Retina (tissue), 1 donor: ENCODE data around the gene PDXDC1.
A peak's percentile ranks its signal among the peaks of the same experiment; 100 is the strongest.
"Not testable (repeated sequence)": the region's sequence is repeated elsewhere in the genome, so short reads cannot be mapped to it uniquely, and the experiment has no call there.

Source experiments
- DNase-seq: peaks from one replicate; pipeline ENCODE4 v3.0.0-alpha.2; 2016

PDXDC1 gene

GRCh38 chr16:15071916-15072769, 97.3 kb downstream of the PDXDC1 start:
- peak; percentile 31 for DNase-seq

GRCh38 chr16:15073101-15073500, 98.3 kb downstream of the PDXDC1 start:
- DNase-seq = no peak

- not testable (repeated sequence) for DNase-seq
Measured at GRCh38 chr16:15076161-15076560, 101.3 kb downstream of the PDXDC1 start.

- not testable (repeated sequence) for DNase-seq
Measured at GRCh38 chr16:15080883-15081282, 106.1 kb downstream of the PDXDC1 start.

GRCh38 chr16:15082788-15083187, 108.0 kb downstream of the PDXDC1 start:
- not testable (repeated sequence) for DNase-seq

GRCh38 chr16:15090663-15091269, 115.9 kb downstream of the PDXDC1 start:
- DNase-seq = not testable (repeated sequence)

GRCh38 chr16:15093571-15093954, 118.7 kb downstream of the PDXDC1 start:
- not testable (repeated sequence) for DNase-seq

GRCh38 chr16:15093955-15094827, 119.4 kb downstream of the PDXDC1 start, which contains the start of gene RRN3:
Gene RRN3, minus strand, starts transcription at chr16:15094272. Its CDS starts 39 bp downstream, at chr16:15094233.
- DNase-seq = peak; percentile 93

GRCh38 chr16:15096583-15096972, 121.8 kb downstream of the PDXDC1 start:
- not testable (repeated sequence) for DNase-seq

GRCh38 chr16:15099366-15099909, 124.6 kb downstream of the PDXDC1 start:
- DNase-seq = not testable (repeated sequence)

- DNase-seq = not testable (repeated sequence)
Measured at GRCh38 chr16:15100372-15100987, 125.7 kb downstream of the PDXDC1 start.

- not testable (repeated sequence) for DNase-seq
Measured at GRCh38 chr16:15127641-15128425, 153.0 kb downstream of the PDXDC1 start.

GRCh38 chr16:15130256-15130932, 155.6 kb downstream of the PDXDC1 start:
- not testable (repeated sequence) for DNase-seq

GRCh38 chr16:15130943-15131700, 156.3 kb downstream of the PDXDC1 start:
- not testable (repeated sequence) for DNase-seq

- not testable (repeated sequence) for DNase-seq
Measured at GRCh38 chr16:15132719-15133428, 158.0 kb downstream of the PDXDC1 start.

- not testable (repeated sequence) for DNase-seq
Measured at GRCh38 chr16:15133554-15133953, 158.7 kb downstream of the PDXDC1 start.

GRCh38 chr16:15134752-15135482, 160.1 kb downstream of the PDXDC1 start:
- not testable (repeated sequence) for DNase-seq
